Endothelial cell (in vitro differentiated cells): ENCODE data around the gene ELMOD3. TPM values are rescaled to one million over a fixed set of nuclear protein-coding genes. Genes with fewer than 3 reads are reported as not detected.
"Not testable (repeated sequence)": the region's sequence is repeated elsewhere in the genome, so short reads cannot be mapped to it uniquely, and the experiment has no call there.

ENCODE experiments used
- DNase-seq: peaks from one replicate; pipeline ENCODE4 v3.0.0; 2021; ENCODE audit warnings: low spot score
- H3K27ac Mint-ChIP-seq: one replicate; pipeline ENCODE4 v1.8.0; 2021; ENCODE audit warnings: mixed read lengths, inconsistent platforms; ENCODE audit not compliant: unreplicated experiment
- H3K27me3 Mint-ChIP-seq: one replicate; pipeline ENCODE4 v1.8.0; 2021; ENCODE audit warnings: mild to moderate bottlenecking, moderate library complexity, mixed read lengths, inconsistent platforms; ENCODE audit not compliant: unreplicated experiment
- H3K36me3 Mint-ChIP-seq: one replicate; pipeline ENCODE4 v1.8.0; 2021; ENCODE audit warnings: mild to moderate bottlenecking, low read depth, mixed read lengths, inconsistent platforms; ENCODE audit not compliant: unreplicated experiment
- H3K4me1 Mint-ChIP-seq: one replicate; pipeline ENCODE4 v1.8.0; 2021; ENCODE audit warnings: mild to moderate bottlenecking, mixed read lengths, inconsistent platforms; ENCODE audit not compliant: unreplicated experiment
- H3K4me3 Mint-ChIP-seq: one replicate; pipeline ENCODE4 v1.8.0; 2021; ENCODE audit warnings: mild to moderate bottlenecking, mixed read lengths, inconsistent platforms; ENCODE audit not compliant: unreplicated experiment
- H3K9me3 Mint-ChIP-seq: one replicate; pipeline ENCODE4 v1.8.0; 2021; ENCODE audit warnings: mixed read lengths, inconsistent platforms; ENCODE audit not compliant: unreplicated experiment
- total RNA-seq: library from RNA; stranded (reverse); fragmentation: NEBNext Ultra II Directional; extraction: Animal tissue kit (Norgen Biotek cat#: 25700); gene quantifications from one replicate; pipeline ENCODE4 v1.2.1, GENCODE V29; 2021; ENCODE audit not compliant: unreplicated experiment
- TF ChIP-seq, protein P1 (sequence below): fragments of 200-600 bp; sonication (generic); IDR thresholded peaks from one replicate; pipeline ENCODE4 v1.5.0; 2021; ENCODE audit warnings: antibody characterized with exemption; ENCODE audit not compliant: unreplicated experiment

ELMOD3 gene
- total RNA-seq, 1 donor from 2014 or later: 15.9 TPM

DNA sequence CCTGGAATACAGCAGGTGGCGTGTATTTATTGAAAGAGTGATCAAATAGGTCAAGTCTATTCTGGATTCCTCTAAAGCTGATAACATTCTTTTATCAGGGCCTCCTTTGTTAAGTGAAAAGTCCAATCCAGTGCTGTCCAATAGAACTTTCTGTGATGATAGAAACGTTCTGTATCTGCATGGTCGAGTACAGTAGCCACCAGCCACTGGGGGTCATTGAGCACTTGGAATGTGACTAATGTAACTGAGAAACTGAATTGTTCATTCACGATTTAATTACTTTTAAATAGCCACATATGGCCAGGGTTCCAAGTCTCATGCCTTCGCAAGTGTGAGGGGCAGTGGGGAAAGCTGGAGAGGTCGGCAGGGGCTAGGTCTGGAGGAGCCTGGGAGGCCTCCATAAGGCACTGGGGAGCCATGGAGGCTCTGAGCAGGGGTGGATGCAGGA, 84.5 kb downstream of the ELMOD3 start:
- Mint-ChIP-seq H3K9me3 (no peaks in the 10 kb centered on the region), H3K27ac (no peak overlapping the region), H3K36me3 (no peaks in the 10 kb centered on the region), H3K27me3 (peaks cover 8% of the 10 kb centered on the region), H3K4me3 (no peak overlapping the region), H3K4me1 (peaks cover 8% of the 10 kb centered on the region)
- TF ChIP-seq, protein P1, sequence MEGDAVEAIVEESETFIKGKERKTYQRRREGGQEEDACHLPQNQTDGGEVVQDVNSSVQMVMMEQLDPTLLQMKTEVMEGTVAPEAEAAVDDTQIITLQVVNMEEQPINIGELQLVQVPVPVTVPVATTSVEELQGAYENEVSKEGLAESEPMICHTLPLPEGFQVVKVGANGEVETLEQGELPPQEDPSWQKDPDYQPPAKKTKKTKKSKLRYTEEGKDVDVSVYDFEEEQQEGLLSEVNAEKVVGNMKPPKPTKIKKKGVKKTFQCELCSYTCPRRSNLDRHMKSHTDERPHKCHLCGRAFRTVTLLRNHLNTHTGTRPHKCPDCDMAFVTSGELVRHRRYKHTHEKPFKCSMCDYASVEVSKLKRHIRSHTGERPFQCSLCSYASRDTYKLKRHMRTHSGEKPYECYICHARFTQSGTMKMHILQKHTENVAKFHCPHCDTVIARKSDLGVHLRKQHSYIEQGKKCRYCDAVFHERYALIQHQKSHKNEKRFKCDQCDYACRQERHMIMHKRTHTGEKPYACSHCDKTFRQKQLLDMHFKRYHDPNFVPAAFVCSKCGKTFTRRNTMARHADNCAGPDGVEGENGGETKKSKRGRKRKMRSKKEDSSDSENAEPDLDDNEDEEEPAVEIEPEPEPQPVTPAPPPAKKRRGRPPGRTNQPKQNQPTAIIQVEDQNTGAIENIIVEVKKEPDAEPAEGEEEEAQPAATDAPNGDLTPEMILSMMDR: no peak
- DNase-seq: no peak

DNA sequence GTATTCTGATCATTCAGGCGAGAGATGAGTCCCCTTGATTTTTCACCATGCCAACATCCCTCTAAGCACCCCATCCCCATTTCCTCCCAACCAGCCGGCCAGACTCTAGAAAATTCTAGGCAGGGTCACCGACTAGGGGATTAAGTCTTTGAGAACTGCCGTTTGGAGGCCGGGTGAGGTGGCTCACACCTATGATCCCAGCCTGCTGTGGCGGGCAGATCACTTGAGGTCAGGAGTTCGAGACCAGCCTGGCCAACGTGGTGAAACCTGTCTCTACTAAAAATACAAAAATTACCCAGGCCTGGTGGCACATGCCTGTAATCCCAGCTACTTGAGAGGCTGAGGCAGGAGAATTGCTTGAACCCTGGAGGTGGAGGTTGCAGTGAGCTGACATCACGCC, 85.0 kb downstream of the ELMOD3 start:
- not testable (repeated sequence) for H3K9me3 Mint-ChIP-seq, H3K4me3 Mint-ChIP-seq

DNA sequence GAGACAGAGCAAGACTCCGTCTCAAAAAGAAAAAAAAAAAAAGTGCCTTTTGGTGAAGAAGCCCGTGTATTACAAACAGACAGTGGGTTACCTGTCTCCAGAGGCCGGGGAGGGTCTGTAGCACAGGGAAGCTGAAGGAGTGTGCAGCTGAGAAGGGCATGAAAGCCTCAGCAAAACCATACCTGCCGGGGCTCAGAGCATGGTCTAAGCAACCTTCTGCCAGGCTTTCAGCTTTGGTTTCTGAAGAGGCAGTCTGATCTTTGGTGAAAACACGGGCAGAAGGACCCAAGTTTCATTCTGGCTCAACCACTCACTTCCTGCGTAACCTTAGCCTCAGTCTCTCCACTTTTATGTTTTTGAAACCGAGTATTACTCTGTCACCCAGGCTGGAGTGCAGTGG, 85.4 kb downstream of the ELMOD3 start:
- Mint-ChIP-seq H3K27me3 (peaks cover 8% of the 10 kb centered on the region), H3K27ac (no peak overlapping the region), H3K4me3 (no peak overlapping the region), H3K4me1 (peaks cover 8% of the 10 kb centered on the region), H3K36me3 (no peaks in the 10 kb centered on the region), H3K9me3 (no peaks in the 10 kb centered on the region)
- DNase-seq: no peak
- TF ChIP-seq, protein P1: no peak

More for the DNA sequence above, 85.0 kb downstream of the ELMOD3 start:
- DNase-seq, H3K27ac Mint-ChIP-seq, H3K4me1 Mint-ChIP-seq, H3K36me3 Mint-ChIP-seq, H3K27me3 Mint-ChIP-seq: not testable (repeated sequence)

DNA sequence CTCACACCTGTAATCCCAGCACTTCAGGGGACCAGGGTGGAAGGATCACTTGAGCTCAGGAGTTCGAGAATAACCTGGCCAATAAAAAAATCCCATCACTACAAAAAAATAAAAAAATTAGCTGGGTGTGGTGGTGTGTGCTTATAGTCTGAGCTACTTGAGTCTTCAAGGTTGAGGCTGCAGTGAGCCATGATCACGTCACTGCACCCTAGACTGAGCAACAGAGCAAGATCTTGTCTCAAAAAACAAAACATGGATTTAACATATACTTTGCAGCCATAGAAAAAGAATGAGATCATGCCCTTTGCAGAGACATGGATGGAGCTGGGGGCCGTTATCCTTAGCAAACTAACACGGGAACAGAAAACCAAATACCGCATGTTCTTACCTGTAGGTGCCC, 86.2 kb downstream of the ELMOD3 start:
- peaks cover 8% of the 10 kb centered on the region for H3K27me3 Mint-ChIP-seq

More for the DNA sequence above, 86.2 kb downstream of the ELMOD3 start:
- Mint-ChIP-seq H3K4me3 (no peak overlapping the region), H3K27ac (no peak overlapping the region), H3K36me3 (no peaks in the 10 kb centered on the region), H3K4me1 (peaks cover 8% of the 10 kb centered on the region), H3K9me3 (no peaks in the 10 kb centered on the region)
- TF ChIP-seq, protein P1: no peak
- no peak for DNase-seq

Other genes with a start within 250 kb of the ELMOD3 start
- gene TCF7L1, start 221.4 kb upstream of the ELMOD3 start, total RNA-seq: 83.8 TPM
- 83.1 TPM for gene TGOLN2, start 26.8 kb upstream of the ELMOD3 start, total RNA-seq
- gene RETSAT, start 241 bp upstream of the ELMOD3 start, total RNA-seq: 37.0 TPM
- gene CAPG, start 55.6 kb downstream of the ELMOD3 start, total RNA-seq: 76.4 TPM
- 0.33 TPM for gene SH2D6, start 63.9 kb downstream of the ELMOD3 start, total RNA-seq
- gene MAT2A, start 184.4 kb downstream of the ELMOD3 start, total RNA-seq: 151 TPM
- 145 TPM for gene GGCX, start 206.7 kb downstream of the ELMOD3 start, total RNA-seq
- gene VAMP8, start 222.8 kb downstream of the ELMOD3 start, total RNA-seq: 225 TPM
- gene VAMP5, start 229.7 kb downstream of the ELMOD3 start, total RNA-seq: 296 TPM
- gene RNF181, start 241.0 kb downstream of the ELMOD3 start, total RNA-seq: 155 TPM
- gene TMEM150A, start 247.9 kb downstream of the ELMOD3 start, total RNA-seq: 42.4 TPM